GM12878 (cell line): ENCODE results near the gene HIKESHI. TPM values are rescaled to one million over a fixed set of nuclear protein-coding genes. Genes with fewer than 3 reads are reported as not detected.

Experiments used
- ATAC-seq: fragments of 200-7000 bp; cut with Tn5 transposase; 3 replicates; pipeline ENCODE4 v1.9.1; 2020; ENCODE audit warnings: mild to moderate bottlenecking, moderate library complexity
- BruUV-seq: library from RNA; stranded (reverse); fragments of 400-500 nt; replicated peaks from 2 replicates; lab custom pipeline; 2021; lab: Mats Ljungman, UMichigan
- CTCF ChIA-PET: fragments of 300-600 bp; sonication (Branson Sonifier 250); formaldehyde crosslinking; extraction: SDS; loops from one replicate; lab custom pipeline; 2021; ENCODE audit warnings: inconsistent platforms; lab: Yijun Ruan, JAX
- POLR2A ChIA-PET: fragments of 350-600 bp; formaldehyde crosslinking; extraction: SDS; loops from one replicate; lab custom pipeline; 2021; ENCODE audit warnings: inconsistent platforms; lab: Charles Lee
- RAD21 ChIA-PET: fragments of 300-600 bp; sonication (Branson Sonifier 250); formaldehyde crosslinking; loops from one replicate; lab custom pipeline; 2023; ENCODE audit warnings: antibody characterized with exemption; ENCODE audit not compliant: unreplicated experiment; lab: Charles Lee
- SMC1A ChIA-PET: fragments of 300-600 bp; sonication (Branson Sonifier 250); formaldehyde crosslinking; loops from one replicate; lab custom pipeline; 2023; ENCODE audit not compliant: unreplicated experiment, uncharacterized antibody; lab: Charles Lee
- DNase-seq: peaks from one replicate; pipeline ENCODE4 v3.0.0-alpha.2; 2011; ENCODE audit warnings: low read depth, low spot score
- FAIRE-seq: peaks from 3 replicates; lab custom pipeline; 2011; peaks lifted over from hg19 to GRCh38; lab: Jason Lieb, UNC
- H2AFZ ChIP-seq: 2 replicates; pipeline ENCODE4 v1.6.0; 2011; ENCODE audit warnings: low read depth, low read length, control low read depth; ENCODE audit not compliant: control insufficient read depth
- H3K27ac ChIP-seq: 2 replicates; pipeline ENCODE4 v1.5.1; 2011; ENCODE audit warnings: control low read depth; ENCODE audit not compliant: control insufficient read depth, insufficient read depth
- H3K27me3 ChIP-seq, 2 experiments: replicated peaks in 1 of 2; 2 replicates each; pipeline versions ENCODE4 v1.6.0 to v1.6.1; 2011; ENCODE audit warnings: low read length in 1 of 2; ENCODE audit not compliant: control insufficient read depth in 2 of 2, insufficient read depth in 2 of 2
- H3K36me3 ChIP-seq, 2 experiments: 2 replicates each; pipeline ENCODE4 v1.5.1; 2011; ENCODE audit warnings: low read length in 1 of 2; ENCODE audit not compliant: control insufficient read depth in 2 of 2, insufficient read depth in 2 of 2
- H3K4me1 ChIP-seq: 2 replicates; pipeline ENCODE4 v1.6.1; 2011; ENCODE audit warnings: mild to moderate bottlenecking, low read length, moderate library complexity, mixed read lengths; ENCODE audit not compliant: control insufficient read depth, insufficient read depth
- H3K4me2 ChIP-seq: 2 replicates; pipeline ENCODE4 v1.6.0; 2011; ENCODE audit warnings: control low read depth; ENCODE audit not compliant: control insufficient read depth, insufficient read depth
- H3K4me3 ChIP-seq: fragments of 200-600 bp; sonication (generic); 2 replicates; pipeline ENCODE4 v1.5.1; 2016
- H3K79me2 ChIP-seq: 2 replicates; pipeline ENCODE4 v1.6.0; 2011; ENCODE audit warnings: low read length; ENCODE audit not compliant: control insufficient read depth, insufficient read depth
- H3K9ac ChIP-seq: 2 replicates; pipeline ENCODE4 v1.8.0; 2011; ENCODE audit warnings: low read length, control low read depth, mixed read lengths; ENCODE audit not compliant: control insufficient read depth, insufficient read depth
- H3K9me3 ChIP-seq: replicated peaks from 3 replicates; pipeline ENCODE4 v1.5.1; 2011; ENCODE audit warnings: mild to moderate bottlenecking, low read length; ENCODE audit not compliant: control insufficient read depth, insufficient read depth
- H4K20me1 ChIP-seq: 2 replicates; pipeline ENCODE4 v1.6.0; 2011; ENCODE audit not compliant: control insufficient read depth, insufficient read depth
- ATF2 ChIP-seq: IDR thresholded peaks from 2 replicates; pipeline ENCODE4 v1.6.1; 2012; ENCODE audit warnings: low read length, inconsistent platforms
- CREB1 ChIP-seq: IDR thresholded peaks from 2 replicates; pipeline ENCODE4 v1.6.1; 2012; ENCODE audit warnings: low read depth, mild to moderate bottlenecking, inconsistent platforms
- E2F8 ChIP-seq: fragments of 450-650 bp; IDR thresholded peaks from 2 replicates; pipeline ENCODE4 v1.6.1; 2018; ENCODE audit warnings: mild to moderate bottlenecking, low read depth, moderate library complexity; ENCODE audit not compliant: partially characterized antibody
- EED ChIP-seq: sonication (generic); IDR thresholded peaks from 2 replicates; pipeline ENCODE4 v1.6.1; 2016; ENCODE audit warnings: antibody characterized with exemption, low read depth
- FOXK2 ChIP-seq: fragments of 450-650 bp; IDR thresholded peaks from 2 replicates; pipeline ENCODE4 v1.6.1; 2017; ENCODE audit warnings: mild to moderate bottlenecking, moderate library complexity
- IKZF1 ChIP-seq: fragments of 450-650 bp; conservative IDR thresholded peaks from 2 replicates; pipeline ENCODE4 v1.6.1; 2017; ENCODE audit warnings: antibody characterized with exemption, mild to moderate bottlenecking
- JUNB ChIP-seq: IDR thresholded peaks from 2 replicates; pipeline ENCODE4 v1.6.1; 2016; ENCODE audit warnings: antibody characterized with exemption, mild to moderate bottlenecking
- KAT2A ChIP-seq: conservative IDR thresholded peaks from 2 replicates; pipeline ENCODE4 v1.6.1; 2011; ENCODE audit warnings: low read depth, low read length; ENCODE audit not compliant: control insufficient read depth
- MAX ChIP-seq: IDR thresholded peaks from 2 replicates; pipeline ENCODE4 v1.6.1; 2012; ENCODE audit warnings: low read depth, low read length, improper control_type of control experiment
- MEF2A ChIP-seq: IDR thresholded peaks from 2 replicates; pipeline ENCODE4 v1.6.1; 2011; ENCODE audit warnings: low read depth, mild to moderate bottlenecking, low read length, moderate library complexity; ENCODE audit not compliant: insufficient read depth
- NFIC ChIP-seq: IDR thresholded peaks from 2 replicates; pipeline ENCODE4 v1.6.1; 2012; ENCODE audit warnings: low read depth, mild to moderate bottlenecking, inconsistent platforms, low read length, moderate library complexity
- NR2F1 ChIP-seq: fragments of 450-650 bp; conservative IDR thresholded peaks from 2 replicates; pipeline ENCODE4 v1.6.1; 2017; ENCODE audit warnings: mild to moderate bottlenecking
- RAD51 ChIP-seq: fragments of 450-650 bp; IDR thresholded peaks from 2 replicates; pipeline ENCODE4 v1.6.1; 2016; ENCODE audit warnings: moderate library complexity, mild to moderate bottlenecking, inconsistent platforms
- SIX5 ChIP-seq: IDR thresholded peaks from 2 replicates; pipeline ENCODE4 v1.6.1; 2011; ENCODE audit warnings: mild to moderate bottlenecking, low read depth, low read length, moderate library complexity; ENCODE audit not compliant: severe bottlenecking
- STAT1 ChIP-seq: fragments of 450-650 bp; conservative IDR thresholded peaks from 2 replicates; pipeline ENCODE4 v1.6.1; 2014; ENCODE audit warnings: antibody characterized with exemption, mild to moderate bottlenecking
- WGBS: methylation state at CpG from one replicate; pipeline ENCODE4 v1.1.6; 2016; ENCODE audit warnings: low lambda C conversion rate; ENCODE audit not compliant: insufficient replicate concordance, insufficient coverage; ENCODE audit errors: missing lambda C conversion rate; 5-methylcytosine and 5-hydroxymethylcytosine counted together
- in situ Hi-C: fragments of 300-500 bp; cut with MboI; formaldehyde crosslinking; loops from 9 replicates; pipeline ENCODE4 v1.14.3; 2018; ENCODE audit warnings: mixed read lengths
- intact Hi-C: fragments of 100-400 bp; cut with micrococcal nuclease; formaldehyde crosslinking; loops from one replicate; pipeline ENCODE4 v1.14.2; 2022; ENCODE audit not compliant: unreplicated experiment
- polyA plus RNA-seq, 11 experiments: library from polyadenylated mRNA; depleted of rRNA in 4 of 11; unstranded in 6 of 11; stranded (reverse) in 5 of 11; fragments of >200 nt; fragmentation: Nextera tagmentation in 4 of 11; fragmentation: Illumina TruSeq in 1 of 11; extraction: Ambion mirVana in 4 of 11; extraction: Trizol in 1 of 11; gene quantifications; 1 replicate in 1 of 11; 2 replicates in 10 of 11; pipeline versions ENCODE4 v1.2.1 to v1.2.3, GENCODE V29; 2011 to 2016; ENCODE audit warnings: inconsistent platforms in 2 of 11, missing spikeins in 2 of 11, low read depth in 1 of 11
- total RNA-seq, 4 experiments: library from RNA; depleted of rRNA in 3 of 4; stranded (reverse); fragments of >200 nt in 3 of 4; fragmentation: Illumina TruSeq in 1 of 4; extraction: Trizol in 1 of 4; gene quantifications; 2 replicates each; pipeline versions ENCODE4 v1.2.1 to v1.2.3, GENCODE V29; 2013 to 2021

The HIKESHI gene
- total and polyA plus RNA-seq, 10 of the 15 experiments (the other 5 are each of a cell fraction or from before 2014, with no cell fraction given): 42.3 to 228 (median 85.7) TPM

- FAIRE-seq: peak; percentile 54
- SMC1A ChIA-PET: interaction anchor here (0.7 to 7.1 kb wide), 10 partner anchors 12 to 435 kb away, joined by 3 to 54 read pairs (median 4); partner anchors contain the start of gene PICALM
- Histone ChIP-seq H3K4me3 (no peak overlapping the region), H3K4me1 (peaks cover 32% of the 10 kb centered on the region), H3K9ac (no peak overlapping the region), H3K27ac (peak overlapping the region; percentile 54), H3K4me2 (peak overlapping the region; percentile 19; the same call in 1 of the 2 replicates), H3K9me3 (no peaks in the 10 kb centered on the region), H2AFZ (no peak overlapping the region; the same call in 1 of the 2 replicates), H3K36me3 (no peaks in the 10 kb centered on the region), H3K79me2 (no peaks in the 10 kb centered on the region), H4K20me1 (no peaks in the 10 kb centered on the region), H3K27me3 (no peaks in the 10 kb centered on the region)
- CTCF ChIA-PET: interaction anchor here (0.9 to 5.6 kb wide), 13 partner anchors 7 to 458 kb away, joined by 3 to 51 read pairs (median 5); partner anchors contain the start of gene HIKESHI
- 11% methylated on average over 6 of the region's 6 CpGs for WGBS
- RAD21 ChIA-PET: interaction anchor here (0.7 to 4.2 kb wide), 10 partner anchors 8 to 438 kb away, joined by 3 to 28 read pairs (median 4); partner anchors contain the start of gene CCDC83
- in situ Hi-C loops: loop anchor here (5.0 kb wide), 2 partner anchors 251 to 436 kb away; partner anchors contain the start of gene CCDC83
- POLR2A ChIA-PET: interaction anchor here (0.6 to 2.4 kb wide), 5 partner anchors 8 to 162 kb away, joined by 3 to 8 read pairs (median 4); no protein-coding TSS in a partner anchor
- DNase-seq: peak; percentile 59
- BruUV-seq: no TSS peak
- intact Hi-C loops: loop anchor here (2.0 to 10.0 kb wide), 6 partner anchors 48 to 628 kb away; partner anchors contain the start of genes CCDC83, CREBZF and EED
- ATAC-seq: peak; percentile 88
- TF ChIP-seq EED (peak; percentile 89), E2F8 (no peak), JUNB (peak; percentile 90), NR2F1 (0 out of 2 replicates have a peak, but pooled peaks have one; percentile 38), KAT2A (no peak), CREB1 (0 out of 2 replicates have a peak, but pooled peaks have one; percentile 9), MAX (no peak), MEF2A (no peak), NFIC (peak; percentile 61; the same call in 1 of the 2 replicates), ATF2 (0 out of 2 replicates have a peak, but pooled peaks have one; percentile 29), SIX5 (no peak), STAT1 (no peak), FOXK2 (no peak), RAD51 (no peak), IKZF1 (0 out of 2 replicates have a peak, but pooled peaks have one; percentile 36)
Measured at GRCh38 chr11:86292912-86293616, 9.0 kb upstream of the HIKESHI start.
